HG03432 (cell line): ENCODE data around the gene AUNIP.
"Not testable (repeated sequence)": the region's sequence is repeated elsewhere in the genome, so short reads cannot be mapped to it uniquely, and the experiment has no call there.

Experiments used
- ATAC-seq: cut with Tn5 transposase; IDR thresholded peaks from one replicate; pipeline ENCODE4 v1.9.1; 2021; ENCODE audit warnings: mild to moderate bottlenecking, moderate library complexity; ENCODE audit not compliant: unreplicated experiment

The AUNIP gene

GRCh38 chr1:25867210-25867991, 8.1 kb upstream of the AUNIP start:
- ATAC-seq: no peak

GRCh38 chr1:25866288-25866687, 7.0 kb upstream of the AUNIP start:
- no peak for ATAC-seq

- no peak for ATAC-seq
These were observed 5.2 kb upstream of the AUNIP start for GRCh38 chr1:25864434-25864833.

- no peak for ATAC-seq
These were observed 4.4 kb upstream of the AUNIP start for GRCh38 chr1:25863486-25864262.

GRCh38 chr1:25862785-25863485, 3.7 kb upstream of the AUNIP start:
- ATAC-seq: no peak

GRCh38 chr1:25861316-25862286, 2.3 kb upstream of the AUNIP start:
- no peak for ATAC-seq

GRCh38 chr1:25858494-25858893, 763 bp downstream of the AUNIP start:
- no peak for ATAC-seq

GRCh38 chr1:25856856-25857255, 2.4 kb downstream of the AUNIP start:
- ATAC-seq: no peak

GRCh38 chr1:25854554-25854953, 4.7 kb downstream of the AUNIP start:
- ATAC-seq: no peak

GRCh38 chr1:25848531-25848930, 10.7 kb downstream of the AUNIP start:
- ATAC-seq: no peak

GRCh38 chr1:25847929-25848328, 11.3 kb downstream of the AUNIP start:
- no peak for ATAC-seq

GRCh38 chr1:25845664-25846063, 13.6 kb downstream of the AUNIP start:
- no peak for ATAC-seq

- no peak for ATAC-seq
These were observed 14.5 kb downstream of the AUNIP start for GRCh38 chr1:25844536-25845337.

- ATAC-seq: no peak
These were observed 15.8 kb downstream of the AUNIP start for GRCh38 chr1:25843483-25843882.

- ATAC-seq: not testable (repeated sequence)
These were observed 19.4 kb downstream of the AUNIP start for GRCh38 chr1:25839808-25840207.

- no peak for ATAC-seq
These were observed 21.9 kb downstream of the AUNIP start for GRCh38 chr1:25837262-25837875.

GRCh38 chr1:25836695-25837094, 22.6 kb downstream of the AUNIP start:
- ATAC-seq: no peak

- ATAC-seq: no peak
These were observed 24.4 kb downstream of the AUNIP start for GRCh38 chr1:25834894-25835293.

GRCh38 chr1:25833158-25833557, 26.1 kb downstream of the AUNIP start:
- ATAC-seq: no peak
